ENCODE measurements around the gene CCDC89.

Gene CCDC89

DNA sequence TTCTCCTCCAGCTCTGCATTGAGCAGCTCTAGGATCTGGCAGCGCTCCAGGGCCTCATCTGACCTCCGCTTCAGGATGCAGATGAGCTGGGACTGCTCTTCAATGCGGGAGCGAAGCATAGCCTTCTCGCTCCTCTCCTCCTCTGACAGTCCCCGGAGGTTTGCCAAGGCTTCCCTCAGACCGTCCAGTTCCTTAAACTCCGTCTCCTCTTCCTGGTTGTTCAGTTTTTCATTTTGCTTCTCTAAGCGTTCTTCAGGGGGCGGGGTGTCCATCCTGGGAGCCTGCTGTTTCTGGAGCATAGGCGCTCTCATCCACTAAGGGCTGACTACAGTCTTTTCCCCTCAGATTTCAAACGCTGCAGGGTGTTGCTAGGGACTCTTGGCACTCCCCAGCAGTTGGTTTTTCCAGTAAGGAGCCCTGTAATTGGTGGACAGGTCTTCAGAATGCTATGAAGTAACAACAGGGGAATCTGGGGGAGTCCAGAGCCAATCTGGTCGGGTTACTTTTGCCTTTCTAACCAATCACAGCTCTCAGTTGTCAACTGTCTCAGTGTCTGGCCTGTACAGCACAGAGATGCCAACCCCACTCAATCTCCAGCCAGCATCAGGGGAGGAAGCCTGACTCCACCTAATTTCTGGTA lies at the start of gene CCDC89:
CCDC89 (minus strand) TSS at position 376 of the 640 bp plus-strand sequence; CDS start at position 311, 65 bp downstream.
- Mint-ChIP-seq H3K36me3 (peaks cover 0 to 5% of the 10 kb centered on the region in 2 donors), H3K27ac (no peak within 1 kb of the TSS), H3K27me3 (peaks cover 0 to 4% of the 10 kb centered on the region in 2 donors), H3K4me3 (no peak within 1 kb of the TSS), H3K4me1 (peaks cover 6% of the 10 kb centered on the region in 2 donors), H3K9me3 (no peaks in the 10 kb centered on the region)
- no peak for DNase-seq
- no peak for ATAC-seq (replicated peaks)

DNA sequence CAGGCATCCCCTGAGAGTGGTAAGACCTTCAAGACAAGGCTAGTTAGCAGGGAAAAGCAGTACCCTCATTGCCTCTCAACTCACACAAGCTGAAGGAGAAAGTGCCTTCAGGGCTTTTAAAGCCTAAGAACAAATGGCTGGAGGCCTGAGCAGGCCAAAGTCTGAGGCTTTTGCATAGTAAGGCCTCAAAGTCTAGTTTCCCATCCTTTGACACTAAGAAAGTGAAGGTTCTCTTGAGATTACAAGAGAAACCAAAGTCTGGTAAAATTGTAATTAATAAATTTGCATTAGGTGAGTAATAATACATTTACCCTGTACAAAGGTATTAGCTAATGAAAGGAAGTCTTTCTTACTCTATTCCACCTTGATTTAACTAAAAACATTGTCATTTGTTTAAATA lies 47.0 kb upstream of the CCDC89 start:
- Mint-ChIP-seq H3K27ac (no peak overlapping the region), H3K9me3 (peaks cover 0 to 1% of the 10 kb centered on the region in 2 donors), H3K36me3 (no peaks in the 10 kb centered on the region), H3K27me3 (no peaks in the 10 kb centered on the region), H3K4me1 (no peaks in the 10 kb centered on the region), H3K4me3 (no peak overlapping the region)
- DNase-seq: no peak
- no peak for ATAC-seq (replicated peaks)

DNA sequence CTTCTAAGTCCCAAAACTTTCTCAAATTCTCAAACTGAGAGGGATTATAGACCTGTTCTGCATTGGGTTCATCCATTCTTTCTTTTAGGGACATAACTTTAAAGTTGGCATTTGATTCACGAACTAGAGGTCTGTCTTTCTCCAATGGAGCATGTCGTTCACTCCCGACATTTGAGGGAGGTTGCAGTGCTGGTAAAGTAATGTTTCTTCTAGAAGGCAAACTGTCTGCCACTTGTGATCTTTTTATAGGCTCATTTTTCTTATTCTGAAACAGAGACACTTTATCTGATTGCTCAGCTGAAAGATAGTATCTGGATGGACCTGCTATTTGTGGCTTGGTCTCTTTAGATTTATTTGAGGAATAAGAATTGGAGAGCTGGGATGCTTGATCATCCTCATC lies 40.4 kb upstream of the CCDC89 start:
- H3K36me3 Mint-ChIP-seq: no peaks in the 10 kb centered on the region
- no peak overlapping the region for H3K4me3 Mint-ChIP-seq
- H3K27ac Mint-ChIP-seq: no peak overlapping the region
- H3K9me3 Mint-ChIP-seq: peaks cover 0 to under 1% of the 10 kb centered on the region in 2 donors
- no peak for DNase-seq
- no peak for ATAC-seq (replicated peaks)
- H3K4me1 Mint-ChIP-seq: no peaks in the 10 kb centered on the region
- no peaks in the 10 kb centered on the region for H3K27me3 Mint-ChIP-seq

DNA sequence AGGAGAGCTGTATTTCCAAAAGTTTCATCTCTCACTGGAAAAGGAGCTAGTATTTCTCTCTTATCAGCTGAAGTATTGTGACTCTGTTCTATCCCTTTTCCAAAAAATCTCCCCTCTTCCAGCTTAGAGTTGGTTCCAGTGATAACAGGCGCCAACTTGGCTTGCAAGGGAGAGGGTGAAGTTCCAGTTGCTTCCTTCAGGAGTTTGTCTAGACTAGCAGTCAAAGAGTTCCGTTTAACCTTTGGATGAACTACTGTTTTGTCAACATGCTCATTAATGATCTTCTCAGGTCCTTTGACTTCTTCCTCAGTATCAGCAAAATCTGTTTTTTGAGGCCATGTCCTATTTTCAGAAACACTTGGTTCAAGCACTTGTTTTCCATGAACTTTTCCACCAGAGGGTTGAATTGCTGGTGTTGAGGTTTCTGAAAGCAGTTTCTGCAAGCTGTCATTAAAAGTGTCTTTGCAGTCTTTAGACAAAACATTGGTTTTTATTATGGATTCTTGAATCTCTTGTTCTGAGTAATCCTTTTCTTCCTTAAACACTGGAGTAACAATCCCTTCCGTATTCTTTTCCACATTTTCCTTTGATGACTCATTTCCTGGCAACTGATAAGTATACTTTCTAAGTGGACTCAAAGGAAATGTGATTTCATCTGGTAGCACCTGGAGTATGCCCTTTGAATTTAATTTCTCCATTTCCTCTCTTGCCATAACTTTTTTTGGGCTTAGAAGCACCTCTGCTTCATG lies 39.7 kb upstream of the CCDC89 start:
- H3K4me1 Mint-ChIP-seq: no peaks in the 10 kb centered on the region
- no peaks in the 10 kb centered on the region for H3K27me3 Mint-ChIP-seq
- ATAC-seq (replicated peaks): no peak
- H3K4me3 Mint-ChIP-seq: no peak overlapping the region
- H3K27ac Mint-ChIP-seq: no peak overlapping the region
- no peaks in the 10 kb centered on the region for H3K36me3 Mint-ChIP-seq
- no peaks in the 10 kb centered on the region for H3K9me3 Mint-ChIP-seq
- DNase-seq: no peak

DNA sequence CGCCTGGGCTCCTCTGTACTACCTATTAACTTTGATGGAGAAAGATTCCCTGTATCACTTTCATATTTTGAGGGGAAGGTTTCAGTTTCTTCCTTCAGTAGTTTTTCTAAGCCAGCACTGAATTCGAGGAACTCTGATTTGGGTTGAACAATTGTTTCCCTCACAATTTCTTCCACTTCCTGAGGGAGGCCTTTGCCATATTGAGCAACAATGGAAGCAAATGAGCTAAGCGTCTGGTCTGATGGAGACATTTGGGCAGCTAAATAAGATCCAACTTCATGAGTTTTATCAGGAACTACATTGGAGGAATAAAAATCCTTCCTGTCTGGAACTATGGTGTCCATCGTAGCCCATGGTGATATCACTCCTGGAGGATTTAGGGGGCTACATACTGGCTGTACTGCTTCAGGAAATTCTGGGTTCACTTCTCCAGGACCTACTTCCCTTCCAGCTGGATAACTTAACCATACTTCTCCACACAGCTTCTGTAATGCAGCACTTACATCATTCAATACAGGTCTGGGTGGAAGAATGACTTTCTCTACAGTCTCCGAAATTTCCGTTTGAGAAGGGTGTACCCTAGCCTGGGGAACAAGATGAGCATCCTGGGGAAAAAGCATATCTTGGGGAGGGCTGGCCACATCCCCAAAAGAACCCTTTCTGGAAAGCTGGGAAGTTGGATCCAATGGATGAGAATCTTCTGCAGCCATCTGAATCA lies 38.9 kb upstream of the CCDC89 start:
- Mint-ChIP-seq H3K27ac (no peak overlapping the region), H3K4me1 (no peaks in the 10 kb centered on the region), H3K9me3 (no peaks in the 10 kb centered on the region), H3K4me3 (no peak overlapping the region), H3K27me3 (no peaks in the 10 kb centered on the region), H3K36me3 (no peaks in the 10 kb centered on the region)
- no peak for ATAC-seq (replicated peaks)
- no peak for DNase-seq

DNA sequence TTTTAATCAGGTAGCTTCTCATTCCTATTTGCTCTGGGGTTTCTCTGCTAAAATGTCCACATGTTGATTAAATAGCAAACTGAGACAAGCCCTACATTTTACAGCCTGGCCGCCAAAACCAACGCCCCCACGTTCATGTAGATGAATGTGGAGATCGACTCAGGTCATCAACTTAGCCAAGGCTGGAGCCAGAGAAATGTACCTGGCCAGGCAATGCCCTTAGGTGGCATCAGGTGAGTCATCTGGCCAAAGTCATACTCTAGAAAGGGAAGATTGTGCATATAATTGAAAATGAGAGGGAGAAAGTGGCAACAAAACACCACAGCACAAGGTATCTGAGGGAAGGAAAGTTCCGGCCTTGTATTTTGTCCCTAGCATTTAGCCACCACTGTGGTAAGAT lies 37.1 kb upstream of the CCDC89 start:
- Mint-ChIP-seq H3K27me3 (no peaks in the 10 kb centered on the region), H3K27ac (no peak overlapping the region), H3K9me3 (no peaks in the 10 kb centered on the region), H3K36me3 (no peaks in the 10 kb centered on the region), H3K4me3 (no peak overlapping the region), H3K4me1 (no peaks in the 10 kb centered on the region)
- no peak for DNase-seq
- no peak for ATAC-seq (replicated peaks)

DNA sequence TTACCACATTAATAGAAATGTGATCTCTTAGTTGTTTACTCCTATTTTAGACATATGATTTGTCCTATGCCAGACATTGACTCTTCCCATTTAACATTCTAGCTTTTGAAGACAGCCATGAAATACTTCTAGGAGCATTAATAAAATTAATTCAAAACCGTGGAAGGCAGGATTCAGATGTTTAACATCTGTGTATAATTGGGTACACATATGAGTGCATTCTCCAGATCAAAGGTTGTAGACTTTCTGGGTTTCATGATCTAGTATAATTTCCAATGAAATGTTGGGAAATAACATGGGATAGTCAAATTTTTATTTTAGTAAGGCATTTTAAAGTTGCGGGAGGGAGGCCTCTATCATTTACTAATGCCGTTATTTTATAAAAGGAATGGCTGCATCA lies 35.2 kb upstream of the CCDC89 start:
- Mint-ChIP-seq H3K4me3 (no peak overlapping the region), H3K36me3 (no peaks in the 10 kb centered on the region), H3K4me1 (no peaks in the 10 kb centered on the region), H3K27me3 (no peaks in the 10 kb centered on the region), H3K9me3 (no peaks in the 10 kb centered on the region), H3K27ac (no peak overlapping the region)
- no peak for DNase-seq
- ATAC-seq (replicated peaks): no peak

DNA sequence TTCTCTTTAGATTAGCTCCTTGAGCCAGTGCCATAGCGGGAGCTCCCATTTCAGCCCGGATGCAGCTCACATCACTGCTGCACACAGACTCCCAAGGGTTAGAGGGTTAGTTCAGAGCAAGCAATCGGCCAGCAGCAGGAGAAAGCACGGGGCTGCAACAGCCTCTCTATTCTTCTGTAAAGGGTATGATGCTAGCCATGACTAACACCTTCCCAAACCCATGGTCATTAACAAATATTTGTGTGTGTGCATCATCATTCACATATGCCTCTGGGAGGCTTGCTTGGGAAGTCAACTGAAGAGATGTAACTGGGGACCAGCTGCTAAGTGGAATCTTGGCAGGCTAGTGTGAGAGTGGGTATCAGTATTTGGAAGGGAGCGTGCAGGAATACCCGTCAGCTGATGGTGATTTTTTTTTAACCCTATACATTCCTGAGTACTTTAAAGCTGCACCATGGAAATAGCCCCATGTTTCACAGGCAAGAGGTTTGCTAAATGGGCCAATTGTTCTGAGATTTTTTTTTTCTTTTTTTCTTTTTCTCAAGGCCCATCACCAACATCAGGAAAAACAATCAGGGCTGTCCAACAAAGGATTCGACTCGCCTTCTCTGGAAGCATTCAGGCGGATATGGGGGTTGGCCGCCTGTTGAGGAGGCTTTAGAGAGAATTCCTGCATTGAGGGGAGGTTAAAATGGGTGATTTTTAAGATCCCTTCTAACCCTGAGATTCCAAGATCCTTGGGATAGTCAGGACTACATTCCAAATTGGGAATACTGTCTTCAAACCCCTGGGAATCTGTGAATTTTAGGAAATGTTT lies 33.2 kb upstream of the CCDC89 start:
- ATAC-seq (replicated peaks): no peak
- H3K4me1 Mint-ChIP-seq: no peaks in the 10 kb centered on the region
- H3K27me3 Mint-ChIP-seq: no peaks in the 10 kb centered on the region
- DNase-seq: no peak
- H3K4me3 Mint-ChIP-seq: no peak overlapping the region
- no peaks in the 10 kb centered on the region for H3K9me3 Mint-ChIP-seq
- no peak overlapping the region for H3K27ac Mint-ChIP-seq
- H3K36me3 Mint-ChIP-seq: no peaks in the 10 kb centered on the region

DNA sequence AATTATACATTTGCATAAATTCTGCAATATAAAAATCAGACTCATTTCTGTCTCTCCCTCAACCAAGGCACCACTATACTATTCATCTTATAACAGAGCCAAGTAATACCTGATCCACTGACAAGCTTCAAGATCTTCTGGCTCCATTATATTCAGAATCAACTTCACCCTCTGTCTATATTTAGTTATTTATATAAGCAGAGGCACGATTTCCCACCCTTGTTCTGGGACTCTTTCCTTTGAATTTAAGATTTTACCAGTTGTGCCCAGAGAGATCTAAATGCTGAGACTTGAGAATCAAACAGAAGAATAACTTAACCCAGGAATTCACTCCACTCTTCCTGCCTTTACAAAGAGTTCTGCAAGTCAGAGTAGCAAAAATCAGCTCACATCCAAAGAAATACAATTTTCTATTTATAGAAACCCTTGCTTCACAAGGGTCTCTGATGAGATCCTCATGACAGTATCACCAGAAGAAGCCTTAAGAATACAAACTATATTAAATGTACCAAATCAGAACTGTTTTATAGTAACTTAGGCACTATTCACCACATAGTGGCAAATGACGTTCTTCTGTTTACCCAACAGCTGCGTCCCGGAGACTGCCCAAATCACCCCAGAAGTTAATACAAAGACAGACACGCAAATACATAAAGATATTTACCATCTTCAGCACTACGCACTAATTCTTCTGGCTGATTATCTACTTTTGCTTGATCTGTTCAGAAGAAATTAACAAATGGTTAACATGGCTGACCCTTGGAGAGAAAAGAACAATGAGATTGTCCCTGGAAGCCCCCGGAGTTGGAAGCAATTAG lies 32.3 kb upstream of the CCDC89 start:
- ATAC-seq (replicated peaks): no peak
- H3K9me3 Mint-ChIP-seq: no peaks in the 10 kb centered on the region
- no peaks in the 10 kb centered on the region for H3K27me3 Mint-ChIP-seq
- DNase-seq: no peak
- H3K4me3 Mint-ChIP-seq: no peak overlapping the region
- H3K27ac Mint-ChIP-seq: no peak overlapping the region
- no peaks in the 10 kb centered on the region for H3K36me3 Mint-ChIP-seq
- no peaks in the 10 kb centered on the region for H3K4me1 Mint-ChIP-seq

DNA sequence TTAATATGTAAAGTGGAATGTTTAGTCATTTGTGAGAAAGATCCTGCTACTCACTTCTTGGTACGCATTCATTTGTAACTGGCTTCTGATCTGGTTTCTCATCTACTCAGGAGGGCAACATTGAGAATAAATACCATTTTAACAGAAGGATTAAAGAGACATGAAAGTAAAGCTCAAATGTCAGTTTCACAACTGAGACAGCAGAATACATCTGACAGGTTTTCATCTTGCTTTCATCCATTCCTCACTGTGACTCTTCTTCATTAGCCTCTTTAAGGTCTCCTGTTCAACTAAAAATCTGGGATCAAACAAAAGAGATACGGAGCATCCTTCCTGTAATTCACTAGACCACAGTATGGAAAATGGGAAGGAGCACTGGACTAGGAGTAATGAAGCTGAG lies 31.4 kb upstream of the CCDC89 start:
- Mint-ChIP-seq H3K27me3 (no peaks in the 10 kb centered on the region), H3K9me3 (no peaks in the 10 kb centered on the region), H3K4me3 (no peak overlapping the region), H3K27ac (no peak overlapping the region), H3K36me3 (no peaks in the 10 kb centered on the region), H3K4me1 (no peaks in the 10 kb centered on the region)
- ATAC-seq (replicated peaks) (no peak), DNase-seq (no peak)

DNA sequence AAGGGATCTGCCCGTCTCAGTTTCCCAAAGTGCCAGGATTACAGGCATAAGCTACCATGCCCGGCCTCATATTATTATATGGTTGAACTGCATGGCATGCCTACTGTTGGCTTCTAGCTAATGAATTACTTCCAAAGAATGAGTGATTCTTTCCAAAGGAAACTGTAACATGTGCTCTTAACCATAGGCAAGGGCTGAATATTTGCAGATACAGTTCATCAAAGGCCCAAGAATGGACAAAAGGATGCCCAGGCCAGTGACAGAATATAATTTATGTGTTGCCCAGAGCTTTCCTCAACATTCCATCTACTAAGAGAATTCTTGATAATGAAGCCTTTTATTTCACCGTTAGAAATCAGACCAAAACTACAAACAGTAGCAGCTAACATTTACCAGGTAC lies 27.0 kb upstream of the CCDC89 start:
- H3K36me3 Mint-ChIP-seq: no peaks in the 10 kb centered on the region
- H3K27me3 Mint-ChIP-seq: peaks cover 0 to 5% of the 10 kb centered on the region in 2 donors
- H3K9me3 Mint-ChIP-seq: no peaks in the 10 kb centered on the region
- no peak overlapping the region for H3K27ac Mint-ChIP-seq
- H3K4me3 Mint-ChIP-seq: no peak overlapping the region
- H3K4me1 Mint-ChIP-seq: no peaks in the 10 kb centered on the region
- ATAC-seq (replicated peaks): no peak
- no peak for DNase-seq

DNA sequence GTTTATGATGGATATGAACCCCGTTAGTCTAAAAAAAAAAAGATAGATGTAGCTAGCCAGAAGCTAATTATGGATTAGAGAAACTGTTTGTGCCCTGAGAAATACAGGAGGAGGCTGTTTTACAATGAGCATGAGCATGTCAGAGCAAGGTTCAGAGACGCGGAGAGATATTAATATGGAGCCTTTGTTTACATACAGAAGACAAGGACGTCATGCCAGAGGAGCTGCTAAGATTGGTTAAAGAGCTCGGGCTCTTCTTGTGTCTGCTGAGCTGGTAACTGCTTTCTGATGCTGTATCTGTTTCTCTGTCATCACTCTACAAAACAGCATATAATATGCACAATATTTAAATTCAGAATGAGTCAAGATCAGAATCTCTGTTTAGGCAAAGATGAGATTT lies 24.9 kb upstream of the CCDC89 start:
- ATAC-seq (replicated peaks): no peak
- H3K4me1 Mint-ChIP-seq: no peaks in the 10 kb centered on the region

DNA sequence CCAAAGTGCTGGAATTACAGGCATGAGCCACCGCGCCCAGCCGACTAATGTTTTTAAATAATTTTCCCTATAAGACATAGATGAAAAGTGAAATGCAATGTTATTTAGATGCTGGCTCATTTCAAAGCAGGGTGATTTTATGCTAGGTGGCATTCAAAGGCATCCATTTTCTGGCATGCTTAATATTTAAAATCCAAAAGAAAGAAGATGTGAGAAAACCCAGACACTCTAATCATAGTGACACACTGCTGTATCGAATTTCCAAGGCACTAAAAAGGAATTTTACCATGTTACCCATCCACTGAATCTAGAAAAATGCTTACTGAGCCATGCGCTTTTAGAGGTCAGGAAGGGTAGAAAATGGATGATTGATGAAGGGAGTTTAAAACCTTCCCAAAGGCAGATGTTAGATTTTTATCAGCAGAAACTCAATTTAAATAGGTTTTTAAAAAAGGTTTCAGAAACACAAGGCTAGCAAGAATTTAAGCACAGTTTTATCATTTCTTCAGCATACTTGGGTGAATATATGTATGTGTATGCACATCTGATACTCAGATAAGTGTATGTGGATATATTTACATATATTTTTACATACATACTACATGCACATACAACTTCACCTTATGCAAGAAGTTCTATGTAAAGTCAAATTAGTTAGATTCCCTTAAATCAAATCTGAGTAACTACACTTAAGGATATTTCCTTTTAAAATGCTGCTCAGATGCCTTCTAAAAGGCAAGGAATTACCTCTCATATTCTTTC lies 24.1 kb upstream of the CCDC89 start:
- Mint-ChIP-seq H3K27ac (no peak overlapping the region), H3K27me3 (peaks cover 0 to 5% of the 10 kb centered on the region in 2 donors), H3K4me3 (no peak overlapping the region), H3K4me1 (no peaks in the 10 kb centered on the region), H3K36me3 (no peaks in the 10 kb centered on the region), H3K9me3 (no peaks in the 10 kb centered on the region)
- DNase-seq (no peak), ATAC-seq (replicated peaks) (no peak)

More for the DNA sequence above, 24.9 kb upstream of the CCDC89 start:
- Mint-ChIP-seq H3K27me3 (peaks cover 0 to 5% of the 10 kb centered on the region in 2 donors), H3K4me3 (no peak overlapping the region), H3K36me3 (no peaks in the 10 kb centered on the region), H3K27ac (no peak overlapping the region), H3K9me3 (no peaks in the 10 kb centered on the region)
- DNase-seq: no peak

Measured in stimulated activated naive B cell treated with anti-CD40 and anti-IgM and Interleukin-4, amounts not matched to agents 10 μg/mL and 1 μg/mL and 100 μg/mL, for 72 hours (primary cell).